HG03520 (cell line): ENCODE measurements around the gene PLXNA2.

Experiments used
- ATAC-seq: cut with Tn5 transposase; IDR thresholded peaks from one replicate; pipeline ENCODE4 v1.9.1; 2021; ENCODE audit warnings: mild to moderate bottlenecking, moderate library complexity; ENCODE audit not compliant: unreplicated experiment

PLXNA2 gene

DNA sequence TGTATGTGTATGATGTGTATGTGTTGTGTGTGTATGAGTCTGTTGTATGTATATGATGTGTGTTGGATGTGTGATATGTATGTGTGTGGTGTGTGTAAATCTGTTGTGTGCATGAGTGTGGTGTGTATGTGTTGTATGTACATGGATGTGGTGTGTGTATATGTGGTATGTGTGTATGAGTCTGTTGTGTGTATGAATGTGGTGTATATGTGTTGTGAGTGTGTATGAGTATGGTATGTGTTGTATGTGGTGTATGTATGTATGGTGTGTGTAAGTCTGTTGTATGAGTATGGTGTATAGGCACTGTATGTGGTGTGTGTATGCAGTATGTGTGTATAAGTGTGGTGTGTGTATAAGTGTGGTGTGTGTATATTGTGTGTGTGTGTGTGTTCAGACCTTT is 95.0 kb downstream of the PLXNA2 start:
- no peak for ATAC-seq

DNA sequence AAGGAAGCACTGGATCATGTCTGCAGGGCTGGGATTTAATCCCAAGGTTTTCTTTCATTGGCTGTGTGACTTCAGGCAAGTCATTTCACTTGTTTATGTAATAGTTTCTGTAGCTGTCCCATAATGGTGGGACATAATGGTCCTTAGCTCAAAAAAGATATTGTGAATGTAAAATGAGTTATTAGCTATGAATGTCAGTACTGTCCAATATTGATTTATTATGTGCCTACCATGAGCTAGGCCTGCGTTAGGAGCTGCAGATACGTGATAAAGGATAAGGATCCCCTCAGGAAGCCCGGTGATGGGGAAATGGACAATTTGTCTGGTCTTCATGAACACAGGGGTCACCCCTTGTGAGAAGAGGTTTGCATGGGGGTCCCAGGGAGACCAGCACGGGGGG is 95.8 kb downstream of the PLXNA2 start:
- no peak for ATAC-seq

DNA sequence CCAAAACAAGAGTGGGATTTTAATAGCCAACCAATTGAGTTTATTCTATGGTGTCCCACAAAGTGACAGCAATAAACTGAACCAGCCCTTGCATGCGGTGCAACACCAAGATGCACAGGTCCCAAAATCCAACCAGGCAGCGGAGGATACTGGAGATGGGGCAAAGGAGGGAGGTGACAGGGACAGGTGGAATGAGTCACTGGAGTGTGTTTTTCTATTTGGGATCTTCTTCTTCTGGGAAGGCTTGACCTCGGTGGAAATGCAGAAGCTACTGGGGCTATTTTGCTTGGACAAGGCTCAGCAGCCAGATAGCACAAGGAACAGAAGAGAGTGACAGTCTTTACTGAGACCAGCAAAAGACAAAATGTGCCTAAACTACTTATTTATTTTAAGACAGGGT is 97.5 kb downstream of the PLXNA2 start:
- ATAC-seq, result no peak

DNA sequence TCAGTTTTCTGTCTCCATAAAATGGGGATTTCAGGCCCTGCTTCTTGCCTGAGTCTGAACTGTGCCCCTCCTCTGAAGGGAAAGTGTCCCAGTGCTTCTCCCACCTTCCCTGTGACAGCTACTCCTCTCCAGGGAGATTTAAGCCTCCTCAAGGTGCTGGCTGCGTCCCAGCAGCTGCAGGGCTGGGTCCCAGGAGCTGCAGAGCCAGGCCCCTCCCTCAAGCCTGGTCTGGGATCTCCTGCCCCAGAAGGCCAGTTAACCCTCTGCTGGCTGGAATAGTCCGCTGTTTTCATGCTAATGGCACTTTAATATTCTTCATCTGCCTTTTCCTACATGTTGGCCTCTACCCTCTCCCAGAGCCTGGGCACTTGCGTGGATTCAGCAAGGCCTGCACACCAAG is 99.0 kb downstream of the PLXNA2 start:
- no peak for ATAC-seq

DNA sequence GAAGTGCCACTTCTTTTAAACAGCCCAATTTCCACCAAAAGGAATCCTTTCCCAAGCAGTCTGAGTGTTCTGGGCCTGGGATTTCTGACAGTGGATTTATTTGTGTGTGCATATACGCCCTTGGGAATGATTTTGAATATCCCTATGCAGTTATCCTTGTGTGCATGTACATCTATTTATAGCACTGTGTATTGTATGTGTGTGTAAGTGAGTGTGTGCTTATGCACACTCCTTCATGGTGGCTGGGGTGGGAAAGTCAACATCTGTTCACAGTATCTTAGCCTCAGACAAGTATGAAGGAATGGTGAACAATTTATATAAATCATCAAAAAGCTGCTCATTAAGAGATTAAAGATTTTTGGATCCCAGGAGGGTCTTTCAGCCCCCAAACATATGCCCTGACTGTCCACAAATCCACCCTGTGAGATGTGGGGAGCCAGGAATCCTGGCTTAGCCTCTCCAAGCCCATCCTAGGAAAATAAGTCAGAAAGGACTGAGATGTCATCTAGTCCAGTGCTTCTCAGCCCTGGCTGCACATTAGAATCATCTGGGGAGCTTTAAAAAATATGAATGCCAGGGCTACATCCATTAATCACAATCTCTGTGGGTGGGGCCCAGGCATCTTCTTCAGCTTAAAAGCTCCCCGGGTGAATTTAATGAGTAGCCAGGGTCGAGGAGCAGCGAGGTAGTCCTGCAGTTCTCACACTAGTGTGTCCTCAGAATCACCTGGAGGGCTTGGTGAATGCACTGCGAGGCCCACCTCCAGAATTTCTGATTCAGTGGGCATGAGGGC is 101.4 kb downstream of the PLXNA2 start:
- no peak for ATAC-seq

DNA sequence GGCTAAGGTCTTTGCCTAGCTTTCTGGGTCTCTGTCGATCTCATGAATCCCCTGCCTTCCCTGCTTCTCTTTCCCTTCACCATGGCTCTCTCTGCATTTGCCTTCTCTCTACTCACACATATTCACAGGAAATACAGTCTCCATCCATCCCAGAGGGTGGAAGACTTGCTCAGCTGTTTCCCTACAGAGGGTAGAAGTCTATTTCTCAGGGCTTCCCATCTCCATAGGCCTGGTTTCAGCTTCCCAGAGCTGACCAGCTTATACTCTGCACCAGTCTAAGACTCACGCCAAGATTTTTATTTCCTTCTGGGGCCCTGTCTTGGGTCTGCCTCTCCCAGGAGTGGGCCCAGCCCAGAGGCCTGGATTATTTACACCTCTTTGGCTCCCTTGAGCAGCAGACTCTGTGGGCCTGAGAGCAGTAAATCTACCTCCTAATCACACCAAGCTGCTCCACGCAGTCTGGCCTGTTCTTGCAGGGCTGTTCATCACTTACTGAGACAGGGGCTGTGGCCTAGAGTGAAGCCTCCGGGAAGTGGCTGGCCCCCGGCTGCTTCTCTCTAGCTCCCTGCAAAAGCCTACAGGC is 102.5 kb downstream of the PLXNA2 start:
- no peak for ATAC-seq

DNA sequence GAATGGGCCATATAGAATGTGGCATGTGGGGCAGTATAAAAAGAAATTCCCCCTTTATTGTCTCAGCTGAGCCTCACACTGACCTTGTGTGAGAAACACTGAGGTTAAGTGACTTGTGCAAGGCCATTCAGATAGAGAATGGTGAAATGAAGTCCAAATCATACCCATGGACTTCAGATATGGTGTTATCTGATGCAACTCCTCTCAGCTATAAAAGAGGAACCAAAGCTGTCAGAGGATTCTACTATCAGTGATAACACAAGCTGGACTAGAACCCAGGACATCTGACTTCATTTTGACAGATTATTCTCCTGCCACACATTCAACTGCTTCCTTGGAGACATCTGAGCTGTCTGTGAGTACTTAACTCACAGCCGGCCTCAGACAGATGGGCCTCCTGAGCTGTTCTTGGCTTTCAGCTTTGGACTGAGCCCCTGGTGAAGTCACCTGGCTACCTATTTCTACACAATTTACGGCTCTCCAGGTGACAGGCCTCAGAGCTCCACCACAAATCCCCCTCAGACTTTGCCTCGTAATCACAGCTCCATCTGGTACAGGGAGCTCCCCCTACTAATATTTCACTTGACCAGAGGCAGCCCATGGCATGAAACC is 104.6 kb downstream of the PLXNA2 start:
- no peak for ATAC-seq

DNA sequence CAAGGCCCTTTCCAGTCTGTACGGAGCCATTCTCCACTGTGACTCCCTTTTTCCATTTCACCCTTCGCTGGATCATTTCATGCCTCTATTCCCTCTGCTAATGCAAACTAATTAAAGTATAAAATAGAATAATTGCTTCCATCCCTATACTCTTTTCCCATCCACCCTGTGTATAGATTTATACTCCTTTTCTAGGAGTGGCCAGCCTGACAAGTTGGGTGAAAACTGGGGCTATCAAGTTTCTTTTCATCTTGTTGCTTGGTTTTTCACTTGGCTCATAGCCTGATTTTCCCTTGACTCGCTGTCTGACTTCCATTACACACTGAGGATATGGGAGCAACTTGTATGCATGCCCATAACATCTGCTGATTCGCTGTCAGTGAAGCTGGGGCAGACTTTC is 107.0 kb downstream of the PLXNA2 start:
- ATAC-seq, result no peak

DNA sequence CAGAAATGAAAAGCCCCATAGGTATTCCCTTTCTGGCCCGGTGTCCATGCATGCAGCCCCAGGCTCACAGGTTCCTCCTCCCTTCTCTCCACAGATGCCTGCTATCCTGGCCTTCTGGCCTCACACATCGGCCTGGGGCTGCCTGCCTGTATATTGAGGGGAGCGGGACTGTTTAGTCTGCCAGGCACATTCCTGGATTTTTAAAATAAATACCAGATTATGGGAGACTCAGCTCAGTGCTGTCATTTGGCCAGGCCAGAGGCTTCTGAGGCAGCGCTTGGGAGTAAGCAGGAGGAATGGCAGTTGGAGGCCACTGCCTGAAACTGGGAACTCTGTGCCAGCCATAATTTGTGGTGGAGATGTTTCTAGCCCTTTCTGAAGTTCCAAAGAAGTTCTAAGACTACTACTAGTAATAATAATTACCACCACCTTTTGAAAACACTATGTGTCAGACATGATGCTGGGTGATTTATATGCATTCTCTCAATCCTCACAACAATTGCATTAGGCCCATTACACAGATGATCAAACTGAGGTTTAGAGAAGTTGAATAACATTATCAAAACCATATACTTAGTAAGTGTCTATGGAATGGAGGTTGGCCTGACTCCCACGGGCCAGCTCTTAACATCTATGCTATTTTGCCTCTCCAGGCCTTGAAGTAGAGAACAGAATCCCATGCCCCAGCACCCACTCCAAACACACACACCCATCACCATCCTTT is 107.6 kb downstream of the PLXNA2 start:
- ATAC-seq, result no peak

DNA sequence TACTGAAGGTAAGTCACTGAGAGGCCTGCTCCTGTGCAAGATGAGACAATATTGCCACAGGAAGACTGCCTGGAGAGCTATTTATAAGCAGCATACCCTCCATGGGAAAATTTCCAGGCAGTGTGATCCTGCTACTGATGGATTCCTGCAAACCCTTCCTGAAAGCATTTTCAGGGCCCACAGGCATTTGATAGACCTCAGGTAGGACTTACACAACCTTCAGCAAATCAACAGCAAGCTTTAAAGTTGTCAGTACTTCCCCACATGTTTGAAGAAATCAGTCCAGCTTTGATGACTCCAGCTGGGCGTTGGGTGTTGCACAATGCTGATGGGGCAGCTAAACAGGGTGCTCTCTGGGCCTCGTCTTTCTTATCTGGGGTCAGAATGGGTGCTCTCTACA is 108.8 kb downstream of the PLXNA2 start:
- no peak for ATAC-seq

DNA sequence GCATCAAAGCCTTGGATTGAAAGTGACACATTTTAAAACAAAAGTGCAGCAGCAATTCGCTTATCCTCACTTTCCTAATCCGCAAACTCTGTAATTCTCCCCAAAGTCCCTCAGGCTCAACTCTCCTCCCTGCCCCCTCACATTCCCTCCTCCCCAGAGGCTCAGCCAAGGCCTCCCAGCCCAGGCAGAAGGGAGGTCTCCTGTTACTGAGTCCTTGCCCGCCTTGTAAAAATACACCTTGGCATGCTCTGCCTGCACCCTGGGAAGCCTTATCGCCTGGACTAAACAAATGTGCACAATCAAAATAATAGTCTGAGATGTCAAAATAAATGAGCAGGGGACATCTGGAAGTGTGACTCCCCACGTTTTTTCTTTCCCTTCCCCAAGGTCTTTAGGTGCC is 109.7 kb downstream of the PLXNA2 start:
- ATAC-seq, result no peak

DNA sequence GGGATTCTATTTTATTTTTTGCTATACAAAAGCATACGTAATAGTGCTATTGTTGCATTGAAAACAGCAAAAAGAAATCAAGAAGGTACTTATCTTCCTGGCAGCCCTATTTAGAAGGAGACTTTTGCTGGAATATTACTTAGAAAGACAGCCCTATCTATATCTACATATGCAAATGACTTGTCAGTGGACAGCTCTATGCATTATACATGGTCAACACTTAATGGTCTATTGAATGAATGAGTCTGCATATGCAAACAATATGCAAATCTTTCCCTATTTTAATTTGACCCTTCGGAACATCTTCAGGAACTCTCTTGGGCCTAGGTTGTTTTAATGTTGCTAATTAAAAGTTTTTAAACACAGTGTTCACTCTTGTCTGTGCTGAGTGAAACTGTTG is 110.8 kb downstream of the PLXNA2 start:
- no peak for ATAC-seq

DNA sequence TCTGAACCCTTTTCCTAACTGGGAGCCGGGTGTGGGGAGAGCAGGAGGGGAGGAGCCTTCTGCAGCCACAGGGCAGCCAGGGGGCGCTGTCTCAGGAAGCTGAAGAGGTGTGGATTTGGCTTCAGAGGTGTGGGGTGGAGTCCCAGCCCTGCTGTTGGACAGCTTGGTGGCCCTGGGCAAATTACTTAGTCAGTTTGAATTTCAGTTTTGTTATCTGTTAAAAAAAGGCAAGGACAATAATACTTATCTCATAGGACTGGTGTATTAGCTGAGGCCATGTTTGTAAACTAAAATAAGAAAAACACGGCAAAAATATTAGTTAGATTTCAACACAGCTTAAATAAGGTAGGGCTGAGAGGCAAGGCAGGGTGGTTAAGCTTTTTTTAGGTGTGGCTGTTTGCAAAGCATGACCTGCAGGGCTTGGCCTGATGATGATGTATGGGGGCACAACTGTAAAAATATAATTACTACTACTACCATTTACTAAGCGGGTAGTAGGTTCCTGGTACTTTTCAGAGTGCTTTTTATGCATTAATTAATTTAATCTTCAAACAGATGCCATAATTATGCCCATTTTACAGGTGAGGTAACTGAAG is 111.8 kb downstream of the PLXNA2 start:
- ATAC-seq, result peak; percentile 76

DNA sequence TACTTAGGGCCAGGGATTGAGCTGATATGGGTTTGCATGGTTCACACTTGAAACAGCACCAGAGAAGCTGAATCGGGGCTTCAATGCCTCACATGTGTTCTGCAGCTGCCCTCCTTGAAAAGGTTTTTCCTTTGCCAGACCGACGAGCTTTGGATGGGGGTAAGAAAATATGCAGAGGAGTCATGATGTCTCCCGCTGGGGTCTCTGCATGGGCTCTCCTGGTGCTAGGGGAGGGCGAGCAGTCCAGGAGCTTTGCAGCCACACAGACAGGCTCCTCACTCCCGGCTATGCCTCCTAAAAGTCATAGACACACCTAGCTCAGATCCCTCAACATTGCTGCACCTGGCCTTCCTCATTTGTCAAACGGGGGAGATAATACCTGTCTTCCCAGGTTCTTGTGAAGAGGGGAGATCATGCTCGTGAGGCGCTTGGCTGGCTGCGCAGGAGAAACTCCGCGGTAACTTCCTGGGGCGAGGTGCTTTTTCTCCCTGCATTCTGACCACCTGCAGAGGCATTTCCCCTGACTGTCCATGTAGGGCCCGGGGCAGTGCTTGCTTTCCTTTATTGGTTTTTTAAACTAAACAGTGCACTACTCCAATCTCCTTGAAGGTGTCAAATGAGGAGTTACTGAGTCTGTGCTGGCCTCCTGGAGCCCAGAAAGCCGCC is 112.4 kb downstream of the PLXNA2 start:
- peak; percentile 24 for ATAC-seq

DNA sequence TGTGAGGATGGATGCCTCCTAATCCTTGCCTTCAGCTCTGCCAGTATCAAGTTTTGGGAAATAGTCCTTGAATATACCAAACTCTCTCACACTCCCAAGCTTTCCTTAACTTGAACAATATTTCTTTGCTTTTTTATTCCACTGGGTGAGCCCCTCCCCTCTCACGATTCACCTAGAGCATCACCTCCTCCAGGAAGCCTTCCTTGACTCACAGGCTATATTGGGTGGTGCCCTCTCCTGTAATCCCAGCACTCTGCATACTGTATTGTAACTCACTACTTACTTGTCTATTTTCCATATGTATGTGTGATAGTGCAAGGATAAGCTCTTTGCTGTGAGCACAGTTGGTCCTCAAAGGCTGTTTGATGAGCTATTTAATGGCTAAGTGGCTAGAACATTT is 114.7 kb downstream of the PLXNA2 start:
- ATAC-seq, result no peak

DNA sequence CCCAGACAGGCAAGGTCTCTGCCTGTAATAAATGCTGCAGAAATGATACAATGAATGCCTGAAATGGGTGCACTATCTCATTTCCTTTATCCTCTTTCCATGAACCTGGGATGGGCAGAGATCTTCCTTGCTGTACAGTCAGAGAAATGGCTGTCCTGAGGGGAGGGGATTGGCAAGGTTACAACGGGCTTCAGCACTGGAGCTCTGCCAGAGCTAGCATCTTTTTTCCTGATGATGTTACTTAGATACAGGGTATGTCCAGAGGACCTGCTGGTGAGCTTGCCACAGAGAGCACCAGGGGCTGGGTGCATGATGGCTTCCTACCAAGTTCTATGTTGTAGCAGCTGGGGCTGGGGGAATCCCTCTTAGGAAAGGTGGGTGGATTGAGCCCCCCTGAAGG is 115.1 kb downstream of the PLXNA2 start:
- no peak for ATAC-seq

DNA sequence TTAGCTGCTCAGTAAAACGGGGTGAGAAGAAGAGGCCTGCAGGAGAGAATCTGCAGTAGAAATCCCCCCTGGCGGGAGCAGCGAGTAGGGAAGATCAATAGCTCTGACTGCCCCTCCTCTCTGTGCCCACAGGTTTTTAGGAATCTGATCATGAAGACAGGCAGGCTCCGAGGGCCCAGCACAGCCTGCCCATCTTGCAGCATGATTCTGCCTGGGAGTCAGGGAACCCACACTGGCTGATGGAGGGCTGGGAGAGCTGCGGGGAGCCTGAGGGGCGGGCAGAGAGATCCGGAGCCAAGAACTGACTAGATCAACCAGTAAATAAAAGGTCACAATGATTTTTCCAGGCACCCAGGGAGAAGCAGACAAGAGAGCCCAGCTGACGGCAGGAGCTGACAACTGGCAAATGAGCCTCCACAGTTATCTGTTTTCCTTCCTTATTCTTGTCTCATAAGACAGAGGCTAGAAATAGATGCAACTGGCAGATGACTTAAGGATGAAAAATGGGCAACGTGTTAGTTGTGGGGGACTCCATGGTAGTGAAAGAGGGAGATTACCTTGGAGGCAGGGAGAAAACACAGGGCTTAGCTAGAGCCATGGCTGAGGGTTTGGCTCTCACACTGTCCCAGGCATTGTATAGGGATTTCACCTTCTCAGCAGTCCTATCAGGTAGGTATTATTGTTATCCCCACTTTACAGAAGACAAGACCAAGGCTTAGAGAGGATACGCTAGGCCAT is 116.2 kb downstream of the PLXNA2 start:
- ATAC-seq, result no peak

DNA sequence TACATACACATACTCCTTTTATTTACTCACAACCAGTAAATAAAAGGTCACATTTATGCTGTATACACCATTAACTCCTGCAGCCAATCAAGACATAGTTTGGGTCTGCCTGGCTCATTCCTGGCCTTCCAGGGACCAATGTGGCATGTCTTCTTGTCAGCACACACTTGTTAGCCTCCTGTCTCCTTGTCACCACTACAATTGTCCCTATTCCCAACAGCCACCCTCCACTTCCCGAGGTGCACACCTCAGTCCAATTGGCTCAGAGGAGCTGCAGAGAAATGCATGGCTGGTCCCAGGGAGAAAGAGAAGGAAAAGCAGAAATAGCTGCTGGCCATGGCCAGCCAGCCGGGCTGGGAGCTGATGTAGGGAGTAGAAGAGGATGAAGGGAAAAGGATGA is 116.9 kb downstream of the PLXNA2 start:
- ATAC-seq, result no peak

DNA sequence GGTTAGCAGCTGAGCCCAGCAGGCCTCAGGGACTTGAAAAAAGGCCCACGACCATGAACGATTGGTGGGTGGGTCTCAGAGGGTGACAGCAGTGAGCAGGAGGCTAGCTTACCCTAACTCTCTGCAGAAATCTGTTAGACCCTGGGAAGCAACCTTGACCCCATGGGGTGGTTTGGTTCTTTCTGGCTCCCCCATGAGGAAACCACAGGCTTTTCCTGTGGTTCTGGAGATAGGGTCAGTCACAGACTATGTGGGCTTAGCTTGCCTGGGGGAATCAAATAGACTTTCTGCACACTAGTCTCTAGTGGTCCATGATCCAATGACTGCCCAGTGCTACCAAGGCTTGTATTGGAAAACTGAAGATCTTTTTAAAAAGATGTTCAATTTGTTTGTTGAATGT is 118.1 kb downstream of the PLXNA2 start:
- no peak for ATAC-seq
